GM21737 (cell line): ENCODE data around the gene CDH22.

Experiments used
- ATAC-seq: cut with Tn5 transposase; IDR thresholded peaks from one replicate; pipeline ENCODE4 v1.9.1; 2021; ENCODE audit warnings: mild to moderate bottlenecking, moderate library complexity; ENCODE audit not compliant: unreplicated experiment

Gene CDH22

GRCh38 chr20:46152824-46153586, 155.3 kb downstream of the CDH22 start:
- ATAC-seq: no peak

DNA sequence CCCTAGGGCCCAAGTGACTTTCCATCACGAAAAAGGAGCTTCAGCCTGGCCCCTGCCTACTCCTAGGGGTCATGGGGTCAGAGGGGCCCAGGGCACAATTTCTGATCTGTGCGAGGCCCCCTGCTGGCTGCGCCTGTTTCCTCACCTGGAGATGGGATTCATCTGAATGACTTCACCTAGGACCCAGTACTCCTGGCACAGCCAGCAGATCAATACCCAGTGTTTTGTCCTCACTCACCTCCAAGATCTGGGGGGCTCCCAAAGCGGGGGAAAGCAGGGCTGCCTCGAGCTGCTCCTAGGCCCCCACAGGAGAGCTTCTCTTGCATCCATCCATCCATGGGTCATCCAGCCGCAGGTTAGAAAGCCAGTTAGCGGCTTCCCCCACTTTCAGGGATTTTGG, 156.4 kb downstream of the CDH22 start:
- ATAC-seq: no peak

DNA sequence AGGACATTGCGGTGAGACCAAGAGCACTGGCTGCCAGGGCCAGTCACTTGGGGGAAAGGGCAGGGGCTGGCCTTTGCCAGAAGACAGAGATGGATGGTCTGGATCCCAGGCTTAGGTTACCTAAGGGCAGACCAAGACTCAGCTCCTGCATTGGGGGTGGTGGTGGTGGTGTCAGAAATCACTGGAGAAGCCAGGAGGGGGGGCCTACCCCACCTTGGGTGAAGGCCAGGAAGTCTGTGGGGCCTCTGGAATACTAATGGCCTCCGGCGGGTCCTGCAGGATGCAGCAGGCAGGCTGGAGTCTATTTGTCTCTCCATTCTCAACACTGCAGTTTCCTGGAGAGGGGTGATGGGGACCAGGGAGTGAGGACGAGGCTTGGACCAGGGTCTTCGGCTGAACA, 157.4 kb downstream of the CDH22 start:
- ATAC-seq: no peak

DNA sequence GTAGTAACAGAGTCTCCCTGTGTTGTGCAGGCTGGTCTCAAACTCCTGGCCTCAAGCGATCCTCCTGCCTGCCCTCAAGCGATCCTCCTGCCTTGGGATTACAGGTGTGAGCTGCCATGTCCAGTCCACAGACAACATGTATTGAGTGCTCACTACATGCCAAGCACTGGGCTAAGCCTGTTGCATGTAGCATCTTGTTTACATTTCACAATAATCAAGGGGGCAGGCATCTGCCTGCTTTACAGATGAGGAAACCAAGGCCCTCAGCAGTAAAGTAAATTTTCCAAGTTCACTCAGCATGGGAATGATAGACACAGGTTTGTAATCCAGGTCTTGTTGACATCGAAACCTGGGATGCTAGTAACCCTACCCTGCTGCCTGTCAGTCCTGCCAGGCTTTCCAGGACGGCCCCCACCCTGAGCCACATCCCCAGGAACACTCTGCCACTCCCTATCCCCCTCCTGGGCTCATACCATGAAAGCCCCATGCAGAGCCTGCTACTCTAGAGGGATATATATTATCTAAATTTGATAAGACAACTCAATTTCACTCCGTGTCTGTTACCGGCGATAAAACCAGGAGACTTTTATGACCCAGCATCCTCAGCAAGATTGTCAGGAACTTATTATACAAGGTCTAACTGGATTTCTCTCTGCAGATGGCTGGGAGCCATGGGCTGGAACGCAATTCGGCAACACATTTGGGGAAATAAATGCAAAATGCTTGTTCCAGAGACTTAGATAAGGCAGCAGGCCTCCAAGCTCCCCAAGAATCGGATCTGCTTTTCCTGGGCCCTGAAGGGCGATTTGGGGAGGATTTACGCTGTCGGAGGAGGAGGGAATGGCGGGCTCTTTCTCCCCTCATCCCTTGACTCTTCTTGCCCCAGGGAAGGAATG, 159.7 kb downstream of the CDH22 start:
- ATAC-seq: no peak

GRCh38 chr20:46145713-46146112, 162.6 kb downstream of the CDH22 start:
- no peak for ATAC-seq

DNA sequence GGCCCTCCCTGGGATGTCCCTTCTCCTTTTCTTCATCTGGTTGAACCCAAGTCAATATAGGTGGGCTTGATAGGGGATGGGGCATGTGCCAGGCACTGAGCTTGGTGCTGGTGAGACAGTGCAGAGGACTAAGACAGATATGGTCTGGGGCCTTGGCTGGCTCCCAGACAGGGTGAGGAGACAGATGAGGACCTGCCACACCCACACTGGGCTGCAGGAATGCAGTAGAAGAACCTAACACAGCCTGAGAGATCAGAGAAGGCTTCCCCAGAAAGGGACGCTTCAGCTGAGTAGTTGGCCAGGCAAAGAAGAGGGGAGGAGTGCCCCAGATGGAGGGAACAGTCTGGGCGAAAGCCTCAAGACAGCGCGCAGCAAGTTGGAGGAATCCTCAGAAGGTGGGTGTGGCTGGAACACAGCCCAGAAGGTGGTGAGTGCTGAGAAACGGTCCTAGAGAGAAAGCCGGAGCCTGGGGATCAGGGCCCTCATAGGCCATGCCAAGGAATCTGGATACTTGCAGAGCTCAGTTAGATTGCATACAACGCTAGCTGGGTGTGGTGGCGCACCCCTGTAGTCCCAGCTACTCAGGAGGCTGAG, 163.8 kb downstream of the CDH22 start:
- no peak for ATAC-seq

DNA sequence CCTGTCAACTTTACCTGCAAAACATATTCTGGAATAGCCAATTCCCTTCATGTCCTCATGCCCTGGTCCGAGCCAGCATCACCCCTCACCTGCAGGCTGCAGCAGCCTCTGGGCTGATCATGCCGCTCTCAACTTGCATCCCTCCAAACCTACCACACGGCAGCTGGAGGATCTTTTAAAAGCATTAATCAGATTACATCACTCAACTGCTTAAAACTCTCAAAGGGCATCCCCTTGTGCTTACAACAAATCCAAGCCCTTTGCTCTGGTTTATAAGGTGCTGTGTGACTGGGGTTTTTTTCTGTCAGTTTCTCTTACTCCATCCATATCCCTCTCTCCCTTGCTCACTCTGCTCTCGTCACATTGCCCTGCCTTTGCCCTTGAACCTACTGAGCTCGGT, 166.2 kb downstream of the CDH22 start:
- ATAC-seq: no peak

DNA sequence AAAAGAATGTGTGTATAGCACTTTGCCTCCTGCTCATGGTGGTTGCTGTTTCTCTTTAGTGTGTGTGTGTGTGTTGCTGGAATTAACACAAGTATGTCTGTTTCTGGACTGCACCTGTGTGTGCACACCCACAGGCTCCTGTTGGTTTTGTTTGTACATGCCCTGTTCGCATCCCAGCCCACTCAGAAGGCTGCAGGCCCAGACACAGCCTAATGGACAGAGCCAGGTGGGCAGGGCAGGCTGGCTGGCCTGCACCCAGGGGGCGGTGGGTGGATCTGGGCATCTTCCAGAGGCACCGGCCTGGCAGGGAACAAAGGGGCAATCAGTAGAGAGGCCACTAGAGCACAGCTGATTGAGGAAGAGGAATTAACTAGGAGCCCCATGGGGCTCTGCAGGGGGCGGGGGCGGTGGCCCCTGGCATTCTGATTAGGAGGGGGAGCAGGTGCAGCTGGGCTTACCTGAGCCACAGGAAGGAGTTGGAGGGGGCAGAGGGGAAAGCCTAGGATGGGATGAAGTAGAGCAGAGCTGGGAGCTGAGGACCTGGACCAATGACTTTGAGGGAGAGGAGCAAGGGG, 168.3 kb downstream of the CDH22 start:
- no peak for ATAC-seq

DNA sequence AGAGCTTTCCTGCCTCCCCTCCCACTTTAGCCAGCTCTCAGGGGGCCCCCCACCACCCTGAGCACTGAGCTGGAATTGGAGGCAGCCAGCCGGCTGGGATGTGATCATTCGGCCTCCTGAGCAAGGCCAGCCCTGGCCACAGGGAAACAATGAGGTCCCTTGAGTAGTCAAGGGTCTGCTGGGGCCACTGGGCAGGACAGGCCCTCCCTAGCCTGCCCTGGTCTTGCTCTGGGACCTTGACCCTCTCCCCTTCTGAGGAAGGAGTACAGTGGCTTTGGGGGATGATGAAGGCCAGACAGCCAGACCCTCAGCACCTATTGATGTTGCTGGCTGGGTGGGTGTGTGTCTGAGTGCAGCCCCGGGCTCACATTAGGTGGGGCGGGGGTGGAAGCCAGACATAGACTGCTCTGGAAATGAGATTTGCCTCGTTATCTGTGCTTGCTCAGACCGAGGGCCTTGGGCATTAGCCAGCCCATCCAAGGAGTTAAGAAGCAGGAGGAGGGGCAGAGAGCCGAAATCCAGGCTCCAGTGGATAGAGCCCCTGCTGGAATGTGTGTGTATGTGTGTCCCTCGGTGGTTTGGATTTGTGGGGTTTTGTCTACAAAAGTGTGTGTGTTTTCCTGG, 168.9 kb downstream of the CDH22 start:
- no peak for ATAC-seq

GRCh38 chr20:46137816-46138215, 170.5 kb downstream of the CDH22 start:
- no peak for ATAC-seq

DNA sequence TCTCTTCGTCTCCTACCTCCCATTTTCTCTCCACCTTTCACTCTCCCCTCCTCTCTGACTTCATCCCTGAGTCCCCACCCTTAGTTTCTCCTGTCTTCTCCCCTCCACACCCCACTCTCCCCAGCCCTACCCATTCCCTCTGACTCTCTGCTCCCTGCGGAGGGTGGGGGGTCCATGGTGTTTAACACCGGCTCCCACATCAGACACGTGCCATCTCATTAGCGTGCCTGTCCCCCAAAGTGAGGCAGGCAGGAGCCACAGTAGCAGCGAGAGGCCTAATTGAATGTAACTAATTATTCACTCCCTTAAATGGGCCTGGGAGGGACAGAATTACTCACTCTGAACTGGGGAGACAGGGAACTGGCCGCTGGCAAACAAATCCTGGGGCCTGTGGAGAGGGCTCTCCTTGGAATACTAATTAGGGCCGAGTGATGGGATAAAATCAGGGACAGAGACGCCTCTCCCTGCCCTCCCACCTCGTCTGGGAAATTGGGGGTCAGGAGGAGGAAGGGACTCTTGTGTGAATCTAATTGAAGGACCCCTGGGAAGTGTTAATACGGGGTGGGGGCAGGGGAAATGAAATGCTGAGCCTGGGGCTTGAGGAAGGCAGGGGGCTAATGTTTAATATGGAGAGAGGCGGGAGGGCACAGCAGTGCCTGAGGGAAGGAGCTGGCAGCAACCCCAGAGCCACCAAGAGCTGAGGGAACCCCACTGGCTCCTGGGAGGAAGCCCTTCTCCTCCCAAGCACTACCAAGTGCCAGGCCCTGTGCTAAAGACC, 172.3 kb downstream of the CDH22 start:
- no peak for ATAC-seq

DNA sequence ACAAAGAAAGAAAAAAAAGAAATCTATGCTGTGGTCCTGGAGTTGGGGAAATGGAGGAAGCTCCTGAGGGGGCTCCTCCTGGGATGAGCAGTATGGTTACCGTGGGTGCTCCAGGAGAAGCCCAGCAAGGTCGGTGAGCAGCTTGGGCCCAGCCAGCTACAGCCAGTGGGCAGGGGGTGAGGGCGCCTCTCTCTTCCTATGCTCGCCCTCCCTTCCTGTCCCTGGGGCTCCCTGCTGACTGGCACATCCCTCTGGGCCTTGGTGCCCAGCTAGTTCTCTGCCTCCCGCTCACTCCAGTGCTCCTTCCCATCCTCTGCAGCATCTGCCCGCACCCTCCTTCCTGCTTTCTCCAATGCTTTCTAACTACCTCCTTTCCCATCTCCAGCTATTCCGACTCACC, 173.6 kb downstream of the CDH22 start:
- ATAC-seq: no peak

- no peak for ATAC-seq
Measured at GRCh38 chr20:46133886-46134654, 174.2 kb downstream of the CDH22 start.

DNA sequence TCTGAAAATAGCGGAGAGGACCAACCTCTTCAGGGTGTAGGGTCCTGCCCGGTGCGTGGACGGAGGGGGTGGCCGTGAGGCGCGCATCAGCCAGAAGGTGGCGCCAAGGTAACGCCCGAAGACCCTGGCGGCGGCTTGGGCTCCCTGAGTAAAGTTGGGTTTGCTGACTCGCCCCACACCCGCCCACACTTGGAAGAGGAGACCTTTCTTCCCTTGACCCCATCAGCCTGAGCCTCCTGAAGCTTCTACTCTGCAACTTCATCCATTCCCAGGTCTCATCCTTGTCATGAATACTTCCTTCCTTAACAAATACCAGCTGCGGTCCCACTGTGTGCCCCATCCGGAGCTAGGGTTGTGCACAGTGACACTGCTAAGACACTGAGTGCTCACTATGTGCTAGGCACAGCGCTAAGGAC, 175.6 kb downstream of the CDH22 start:
- ATAC-seq: peak; percentile 45

- ATAC-seq: no peak
Measured at GRCh38 chr20:46131396-46131795, 176.9 kb downstream of the CDH22 start.

DNA sequence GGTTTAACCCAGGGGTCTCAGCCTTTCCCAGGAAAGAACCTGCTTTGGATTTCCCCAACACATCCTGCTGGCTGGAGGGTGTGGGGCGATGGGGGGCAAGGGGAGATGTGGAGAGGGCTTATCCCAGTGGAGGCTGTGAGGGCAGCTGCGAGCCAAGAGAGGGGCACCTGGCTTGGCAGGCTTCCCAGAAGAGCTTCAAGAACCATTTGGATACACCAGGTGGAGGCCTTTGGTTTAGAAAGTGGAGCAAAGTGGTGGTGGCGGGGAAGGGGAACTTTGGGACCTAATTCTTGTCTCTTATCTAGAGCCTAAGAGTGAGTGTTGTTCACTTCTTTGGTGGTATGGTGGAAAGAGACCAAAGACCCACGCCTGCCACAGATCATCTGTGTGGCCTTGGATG, 177.8 kb downstream of the CDH22 start:
- ATAC-seq: no peak

DNA sequence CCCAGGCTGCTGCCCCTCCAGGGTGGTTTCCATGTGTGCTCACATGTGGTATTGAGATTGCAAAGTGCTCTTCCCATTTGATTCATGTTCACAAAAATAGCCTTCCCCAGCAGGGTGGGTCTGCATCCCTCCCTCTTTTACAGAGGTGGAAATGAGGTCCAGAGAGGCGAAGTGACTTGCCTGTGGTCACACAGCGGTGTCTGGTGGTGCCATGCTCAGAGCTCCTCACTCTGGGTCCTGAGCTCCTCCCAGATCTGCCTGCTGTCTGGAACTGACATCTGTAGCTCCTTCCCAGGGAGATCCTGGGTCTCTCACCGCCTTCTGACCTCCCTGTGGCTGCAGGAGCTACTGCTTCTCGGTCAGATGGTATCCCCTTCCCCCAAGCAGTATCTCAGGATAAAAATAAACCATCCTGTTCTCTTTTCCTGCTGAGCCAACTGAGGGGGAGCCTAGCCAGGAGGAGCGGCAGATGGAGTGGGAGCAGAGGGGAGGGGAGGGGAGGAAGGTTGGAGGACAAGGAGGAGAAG, 178.3 kb downstream of the CDH22 start:
- ATAC-seq: no peak

- no peak for ATAC-seq
Measured at GRCh38 chr20:46128310-46129151, 179.8 kb downstream of the CDH22 start.
